Adrenal gland (tissue), 12 donors: ENCODE data around the gene MUC6. TPM values are rescaled to one million over a fixed set of nuclear protein-coding genes. Genes with fewer than 3 reads are reported as not detected.

ENCODE experiments used
- DNase-seq, 7 donors: peaks; one replicate each; pipeline ENCODE4 v3.0.0-alpha.2; 2019 to 2020
- H3K27ac ChIP-seq, 5 donors: fragments of 200-600 bp; sonication (generic) in 4 of 5; 1 replicate in 3 of 5; 2 replicates in 2 of 5; pipeline versions ENCODE4 v1.5.1 to v1.8.0; 2016 to 2020; ENCODE audit warnings: mild to moderate bottlenecking in 1 of 5
- H3K27me3 ChIP-seq: fragments of 200-600 bp; 2 replicates; pipeline ENCODE4 v1.8.0; 2021
- H3K36me3 ChIP-seq, 2 donors: fragments of 200-600 bp; replicated peaks in 1 of 2; 1 replicate in 1 of 2; 2 replicates in 1 of 2; pipeline versions ENCODE4 v1.5.1 to v1.8.0; 2018 to 2022
- H3K4me1 ChIP-seq, 2 donors: fragments of 200-600 bp; replicated peaks in 1 of 2; 1 replicate in 1 of 2; 2 replicates in 1 of 2; pipeline versions ENCODE4 v1.5.1 to v1.8.0; 2018 to 2021
- H3K4me3 ChIP-seq, 4 donors: fragments of 200-600 bp; sonication (generic) in 3 of 4; one replicate each; pipeline ENCODE4 v1.5.1; 2016 to 2018
- H3K9me3 ChIP-seq, 3 donors: fragments of 200-600 bp; sonication (generic) in 1 of 3; replicated peaks in 1 of 3; 1 replicate in 2 of 3; 2 replicates in 1 of 3; pipeline versions ENCODE4 v1.5.1 to v1.8.0; 2016 to 2021
- CTCF ChIP-seq, 6 experiments: fragments of 450-650 bp in 4 of 6; fragments of 200-600 bp in 2 of 6; sonication (generic) in 1 of 6; IDR thresholded peaks; 1 replicate in 5 of 6; 2 replicates in 1 of 6; pipeline versions ENCODE4 v1.5.1 to v1.8.0; 2016 to 2021; ENCODE audit warnings: antibody characterized with exemption in 6 of 6, mild to moderate bottlenecking in 2 of 6, moderate library complexity in 1 of 6
- POLR2A ChIP-seq, 2 donors: fragments of 450-650 bp; IDR thresholded peaks; one replicate each; pipeline ENCODE4 v1.6.1; 2017; ENCODE audit warnings: antibody characterized with exemption in 2 of 2, mild to moderate bottlenecking in 2 of 2, moderate library complexity in 1 of 2
- WGBS, 4 donors: extraction: QIAGEN DNeasy Blood & Tissue Kit in 2 of 4; methylation state at CpG; one replicate each; pipeline versions ENCODE4 v1.1.5 to v1.1.7; 2013 to 2017; 5-methylcytosine and 5-hydroxymethylcytosine counted together
- intact Hi-C, 2 donors: fragments of 100-400 bp; cut with DNase I; formaldehyde crosslinking; loops; one replicate each; pipeline versions ENCODE4 v1.14.1 to v1.15.0; 2022 to 2023
- polyA plus RNA-seq, 3 donors: library from polyadenylated mRNA; stranded (reverse); fragments of 200-250 nt in 2 of 3; fragments of 350-450 nt in 1 of 3; fragmentation: Illumina TruSeq in 1 of 3; extraction: RNeasy Lipid Tissue Mini Kit (QIAGEN cat#74804) in 1 of 3; gene quantifications; one replicate each; pipeline ENCODE4 v1.2.3, GENCODE V29; 2013 to 2014
- total RNA-seq, 9 donors: library from RNA; depleted of rRNA in 4 of 9; stranded (reverse); fragments of >200 nt in 4 of 9; fragments of 120-200 nt in 1 of 9; fragmentation: NEBNext Ultra II Directional in 1 of 9; extraction: Animal tissue kit (Norgen Biotek cat#: 25700) in 1 of 9; gene quantifications; one replicate each; pipeline versions ENCODE4 v1.1.0 to v1.2.4, GENCODE V29; 2013 to 2023
- donor health status: healthy with polysubstance abuse.
- donor health status: Bipolar disorder and iron deficiency.
- donor health status: DM: yes; HTN: yes; CAD: no.
- donor health status: DM: no; HTN: no; CAD: no.
- donor health status: DM: no; HTN: no; CAD: no.
- donor health status: DM: yes; HTN: yes; CAD: no.

Gene MUC6
- total and polyA plus RNA-seq, 12 donors, result under 0.01 to 0.72 (median 0.04) TPM; not detected in 7

GRCh38 chr11:972523-973211 is 63.9 kb downstream of the MUC6 start:
- TF ChIP-seq POLR2A (IDR thresholded peaks at IDR 0.05) (no peak), CTCF (IDR thresholded peaks at IDR 0.05) (no peak)
- H3K27me3 ChIP-seq, result no peaks in the 10 kb centered on the region
- H3K27ac ChIP-seq, result no peak overlapping the region
- H3K4me3 ChIP-seq, result no peak overlapping the region
- intact Hi-C loops, result no loop called here
- peaks cover 0 to 58% of the 10 kb centered on the region in 2 donors for H3K36me3 ChIP-seq
- no peaks in the 10 kb centered on the region for H3K9me3 ChIP-seq
- WGBS, 4 donors, result 89 to 96% (median 96%) methylated on average over 8 to 26 of the region's 26 CpGs
- DNase-seq, result no peak
- no peaks in the 10 kb centered on the region for H3K4me1 ChIP-seq

- Histone ChIP-seq H3K9me3 (no peaks in the 10 kb centered on the region), H3K4me3 (no peak overlapping the region), H3K4me1 (peaks cover 0 to 3% of the 10 kb centered on the region in 2 donors), H3K27ac (no peak overlapping the region), H3K27me3 (no peaks in the 10 kb centered on the region), H3K36me3 (peaks cover 0 to 49% of the 10 kb centered on the region in 2 donors)
- TF ChIP-seq POLR2A (IDR thresholded peaks at IDR 0.05) (no peak), CTCF (IDR thresholded peaks at IDR 0.05) (no peak)
- no peak for DNase-seq
- 90 to 97% (median 95%) methylated on average over 23 to 31 of the region's 31 CpGs for WGBS, 4 donors
- intact Hi-C loops, result no loop called here
Observed at GRCh38 chr11:971731-972365, 64.7 kb downstream of the MUC6 start.

- Histone ChIP-seq H3K36me3 (peaks cover 0 to 49% of the 10 kb centered on the region in 2 donors), H3K4me1 (peaks cover 0 to 9% of the 10 kb centered on the region in 2 donors), H3K4me3 (no peak overlapping the region), H3K27me3 (no peaks in the 10 kb centered on the region), H3K27ac (no peak overlapping the region), H3K9me3 (no peaks in the 10 kb centered on the region)
- TF ChIP-seq CTCF (IDR thresholded peaks at IDR 0.05), result no peak
- no peak for TF ChIP-seq POLR2A (IDR thresholded peaks at IDR 0.05)
- intact Hi-C loops, result no loop called here
- WGBS, 4 donors, result 69 to 87% (median 78%) methylated on average over 12 of the region's 12 CpGs
- DNase-seq, result no peak
Observed at GRCh38 chr11:971092-971690, 65.3 kb downstream of the MUC6 start.

GRCh38 chr11:970319-970871 is 66.1 kb downstream of the MUC6 start:
- no peaks in the 10 kb centered on the region for H3K9me3 ChIP-seq
- H3K27me3 ChIP-seq, result no peaks in the 10 kb centered on the region
- TF ChIP-seq POLR2A (IDR thresholded peaks at IDR 0.05) (no peak), CTCF (IDR thresholded peaks at IDR 0.05) (no peak)
- no peak overlapping the region for H3K27ac ChIP-seq
- WGBS, 4 donors, result 76 to 90% (median 84%) methylated on average over 24 to 26 of the region's 26 CpGs
- H3K4me3 ChIP-seq, result no peak overlapping the region
- H3K4me1 ChIP-seq, result peaks cover 0 to 12% of the 10 kb centered on the region in 2 donors
- intact Hi-C loops, result no loop called here
- H3K36me3 ChIP-seq, result peaks cover 0 to 49% of the 10 kb centered on the region in 2 donors
- no peak for DNase-seq
